Right atrium auricular region (tissue), 2 donors: Measurements from ENCODE around the gene NUFIP1. TPM values are rescaled to one million over a fixed set of nuclear protein-coding genes. Genes with fewer than 3 reads are reported as not detected.

Experiments
- DNase-seq: peaks from one replicate; pipeline ENCODE4 v3.0.0-alpha.2; 2019; ENCODE audit warnings: low spot score
- H3K27ac ChIP-seq, 2 donors: fragments of 200-600 bp; sonication (generic); 1 replicate in 1 of 2; 2 replicates in 1 of 2; pipeline ENCODE4 v1.5.1; 2016 to 2019
- H3K27me3 ChIP-seq, 2 donors: fragments of 200-600 bp; sonication (generic); one replicate each; pipeline versions ENCODE4 v1.5.1 to v1.6.0; 2017 to 2019
- H3K36me3 ChIP-seq: fragments of 200-600 bp; sonication (generic); one replicate; pipeline ENCODE4 v1.5.1; 2016
- H3K4me1 ChIP-seq, 2 donors: fragments of 200-600 bp; sonication (generic); one replicate each; pipeline versions ENCODE4 v1.5.1 to v1.6.0; 2017 to 2019
- H3K4me3 ChIP-seq, 2 donors: fragments of 200-600 bp; sonication (generic); 1 replicate in 1 of 2; 2 replicates in 1 of 2; pipeline ENCODE4 v1.5.1; 2017 to 2019; ENCODE audit warnings: mild to moderate bottlenecking in 1 of 2, moderate library complexity in 1 of 2
- H3K9me3 ChIP-seq, 2 donors: fragments of 200-600 bp; sonication (generic); one replicate each; pipeline ENCODE4 v1.5.1; 2019
- total RNA-seq, 2 donors: library from RNA; depleted of rRNA; stranded (reverse); fragments of >200 nt; gene quantifications; one replicate each; pipeline ENCODE4 v1.1.0, GENCODE V29; 2016
- TF ChIP-seq, protein P1 (sequence below), 2 donors: fragments of 200-600 bp; sonication (generic); IDR thresholded peaks; one replicate each; pipeline ENCODE4 v1.5.1; 2019; ENCODE audit warnings: antibody characterized with exemption in 2 of 2

NUFIP1 gene
- total RNA-seq, 2 donors from 2014 or later, result 2.2 to 2.9 TPM

DNA sequence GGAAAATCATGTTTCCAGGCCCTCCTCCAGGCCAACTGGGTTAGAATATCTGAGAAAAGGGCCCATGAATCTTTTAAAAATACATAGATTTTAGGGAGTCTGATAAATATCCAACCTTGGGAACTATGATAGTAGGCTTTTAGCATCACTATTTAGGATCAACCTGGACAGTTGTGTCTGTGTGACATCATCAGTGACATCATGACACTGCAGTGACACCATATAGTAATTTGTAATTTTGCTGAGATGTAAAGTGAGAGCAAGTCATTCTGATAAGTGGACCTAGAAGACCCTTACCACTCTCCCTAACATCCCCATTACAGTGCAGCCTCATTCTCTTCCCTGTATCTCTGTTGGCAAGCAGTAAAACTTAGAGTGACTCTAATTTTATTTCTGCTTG lies 14.1 kb upstream of the NUFIP1 start:
- Histone ChIP-seq H3K4me3 (no peak overlapping the region), H3K27ac (no peak overlapping the region), H3K9me3 (no peaks in the 10 kb centered on the region), H3K4me1 (no peaks in the 10 kb centered on the region), H3K27me3 (no peaks in the 10 kb centered on the region), H3K36me3 (peaks cover 32% of the 10 kb centered on the region)
- no peak for DNase-seq
- TF ChIP-seq, protein P1, sequence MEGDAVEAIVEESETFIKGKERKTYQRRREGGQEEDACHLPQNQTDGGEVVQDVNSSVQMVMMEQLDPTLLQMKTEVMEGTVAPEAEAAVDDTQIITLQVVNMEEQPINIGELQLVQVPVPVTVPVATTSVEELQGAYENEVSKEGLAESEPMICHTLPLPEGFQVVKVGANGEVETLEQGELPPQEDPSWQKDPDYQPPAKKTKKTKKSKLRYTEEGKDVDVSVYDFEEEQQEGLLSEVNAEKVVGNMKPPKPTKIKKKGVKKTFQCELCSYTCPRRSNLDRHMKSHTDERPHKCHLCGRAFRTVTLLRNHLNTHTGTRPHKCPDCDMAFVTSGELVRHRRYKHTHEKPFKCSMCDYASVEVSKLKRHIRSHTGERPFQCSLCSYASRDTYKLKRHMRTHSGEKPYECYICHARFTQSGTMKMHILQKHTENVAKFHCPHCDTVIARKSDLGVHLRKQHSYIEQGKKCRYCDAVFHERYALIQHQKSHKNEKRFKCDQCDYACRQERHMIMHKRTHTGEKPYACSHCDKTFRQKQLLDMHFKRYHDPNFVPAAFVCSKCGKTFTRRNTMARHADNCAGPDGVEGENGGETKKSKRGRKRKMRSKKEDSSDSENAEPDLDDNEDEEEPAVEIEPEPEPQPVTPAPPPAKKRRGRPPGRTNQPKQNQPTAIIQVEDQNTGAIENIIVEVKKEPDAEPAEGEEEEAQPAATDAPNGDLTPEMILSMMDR (IDR thresholded peaks at IDR 0.05), result no peak

DNA sequence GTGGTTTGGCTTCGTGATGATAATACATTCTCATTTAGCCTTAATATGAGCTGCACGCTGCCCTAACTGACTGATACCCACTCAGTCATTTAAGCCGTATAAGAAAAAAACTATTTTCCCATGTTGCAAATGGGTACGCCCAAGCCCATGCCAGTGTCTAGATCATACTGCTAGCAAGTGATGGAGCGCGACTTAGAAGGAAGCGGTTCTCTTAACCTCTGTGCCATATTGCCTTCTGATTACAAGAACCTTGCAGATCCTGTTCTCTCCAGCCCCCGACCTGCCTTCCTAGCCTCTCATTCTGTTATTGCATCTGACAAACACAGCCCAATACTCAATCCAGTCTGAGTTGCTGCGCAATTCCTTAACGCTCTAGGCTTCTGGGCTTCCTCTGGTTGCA lies 670 bp upstream of the NUFIP1 start:
- H3K9me3 ChIP-seq, result no peaks in the 10 kb centered on the region
- H3K27ac ChIP-seq, result peak overlapping the region; percentile 82 to 87
- H3K27me3 ChIP-seq, result no peaks in the 10 kb centered on the region
- H3K4me1 ChIP-seq, result peaks cover 0 to 32% of the 10 kb centered on the region in 2 donors
- peak overlapping the region; percentile 92 to 95 for H3K4me3 ChIP-seq
- TF ChIP-seq, protein P1 (IDR thresholded peaks at IDR 0.05), result no peak
- DNase-seq, result no peak
- H3K36me3 ChIP-seq, result no peaks in the 10 kb centered on the region

DNA sequence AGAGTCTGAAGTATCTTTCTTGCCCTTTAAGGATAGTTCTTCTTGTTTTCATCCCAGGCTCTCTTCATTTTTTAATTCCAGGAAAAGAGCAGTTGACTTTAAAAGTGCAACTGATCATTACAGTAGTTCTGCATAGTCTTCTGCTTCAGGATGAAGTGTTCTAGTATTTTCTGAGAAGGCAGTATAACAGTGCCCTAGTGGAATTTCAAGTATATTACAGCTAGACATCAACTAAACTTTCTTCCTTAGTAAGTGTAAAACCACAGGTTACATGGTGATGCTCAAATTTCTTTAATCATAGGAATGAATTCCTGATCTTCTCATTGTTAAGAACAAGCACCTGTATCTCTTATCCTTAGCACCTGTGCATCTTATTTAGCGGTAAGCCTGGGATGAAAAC lies 10.9 kb downstream of the NUFIP1 start:
- no peaks in the 10 kb centered on the region for H3K4me1 ChIP-seq
- TF ChIP-seq, protein P1 (IDR thresholded peaks at IDR 0.05), result no peak
- no peaks in the 10 kb centered on the region for H3K27me3 ChIP-seq
- H3K27ac ChIP-seq, result no peak overlapping the region
- peaks cover 22% of the 10 kb centered on the region for H3K36me3 ChIP-seq
- no peak overlapping the region for H3K4me3 ChIP-seq
- H3K9me3 ChIP-seq, result no peaks in the 10 kb centered on the region
- DNase-seq, result no peak

DNA sequence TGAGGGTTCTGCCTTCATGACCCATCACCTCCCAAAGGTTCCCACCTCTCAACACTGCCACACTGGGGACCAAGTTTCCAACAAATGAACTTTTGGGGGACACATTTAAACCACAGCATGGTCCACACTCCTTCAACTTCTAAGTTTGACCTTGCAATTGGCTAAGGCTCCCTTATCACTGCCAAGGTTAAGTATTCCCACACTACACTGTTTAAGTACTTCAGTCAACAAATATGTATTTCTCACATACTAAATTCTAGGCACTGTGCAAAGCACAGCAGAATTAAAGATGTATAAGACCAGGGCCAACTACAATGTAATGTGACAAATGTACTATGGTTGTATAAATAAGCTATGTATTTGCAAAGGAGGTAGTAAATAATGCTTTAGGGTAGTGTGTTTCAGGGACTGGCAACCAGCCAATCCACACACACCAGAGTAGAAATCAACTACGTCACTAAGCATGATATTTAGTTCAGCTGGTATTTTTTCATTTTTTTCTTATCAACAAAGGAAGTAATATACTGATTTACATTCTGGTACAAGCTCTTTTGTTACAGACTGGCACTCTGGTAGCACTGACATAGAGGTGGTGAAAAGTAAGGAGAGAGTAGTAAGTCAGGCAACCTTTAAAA lies 12.2 kb downstream of the NUFIP1 start:
- H3K27me3 ChIP-seq, result no peaks in the 10 kb centered on the region
- peaks cover 22% of the 10 kb centered on the region for H3K36me3 ChIP-seq
- no peak overlapping the region for H3K27ac ChIP-seq
- DNase-seq, result no peak
- no peak overlapping the region for H3K4me3 ChIP-seq
- H3K4me1 ChIP-seq, result no peaks in the 10 kb centered on the region
- TF ChIP-seq, protein P1 (IDR thresholded peaks at IDR 0.05), result no peak
- H3K9me3 ChIP-seq, result no peaks in the 10 kb centered on the region

DNA sequence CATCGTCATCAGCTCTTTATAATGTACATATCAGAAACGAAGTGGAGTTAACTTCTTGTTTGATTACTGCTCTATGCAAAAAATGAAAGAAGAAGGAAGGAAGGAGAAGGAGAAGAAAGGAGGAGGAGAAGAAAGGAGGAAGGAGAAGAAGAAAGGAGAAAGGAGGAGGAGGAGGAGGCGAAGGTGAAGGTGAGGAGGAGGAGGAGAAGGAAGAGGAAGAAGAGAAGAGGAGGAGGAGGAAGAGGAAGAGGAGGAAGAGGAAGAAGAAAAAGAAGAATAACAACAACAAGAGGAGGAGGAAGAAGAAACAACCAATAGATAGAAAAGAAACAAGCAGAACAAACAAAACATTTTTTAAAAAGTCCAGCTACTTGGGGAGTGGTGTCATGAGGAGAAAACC lies 13.1 kb downstream of the NUFIP1 start:
- no peaks in the 10 kb centered on the region for H3K4me1 ChIP-seq
- no peak overlapping the region for H3K27ac ChIP-seq
- no peak overlapping the region for H3K4me3 ChIP-seq
- DNase-seq, result no peak
- peaks cover 22% of the 10 kb centered on the region for H3K36me3 ChIP-seq
- H3K9me3 ChIP-seq, result no peaks in the 10 kb centered on the region
- TF ChIP-seq, protein P1 (IDR thresholded peaks at IDR 0.05), result no peak
- no peaks in the 10 kb centered on the region for H3K27me3 ChIP-seq
